H1 (cell line): Measurements from ENCODE around the gene DNAJC2. TPM values are rescaled to one million over a fixed set of nuclear protein-coding genes. Genes with fewer than 3 reads are reported as not detected.

ENCODE experiments used
- BRCA1 ChIP-seq: IDR thresholded peaks from 2 replicates; pipeline ENCODE4 v1.6.1; 2012; ENCODE audit warnings: low read depth, low read length, improper control_type of control experiment
- CBX8 ChIP-seq: fragments of 300-800, 300-1000 bp; sonication (generic); IDR thresholded peaks from 2 replicates; pipeline ENCODE4 v1.7.1; 2016; ENCODE audit warnings: low read depth, low read length, borderline replicate concordance
- CTBP2 ChIP-seq: IDR thresholded peaks from 2 replicates; pipeline ENCODE4 v1.7.0; 2011; ENCODE audit warnings: borderline replicate concordance, mild to moderate bottlenecking, moderate library complexity, mixed read lengths, low read length; ENCODE audit not compliant: insufficient read depth, insufficient read length
- EP300 ChIP-seq, 2 experiments: IDR thresholded peaks; 1 replicate in 1 of 2; 2 replicates in 1 of 2; pipeline ENCODE4 v1.6.1; 2011 to 2012; ENCODE audit warnings: low read depth in 2 of 2, low read length in 2 of 2, mild to moderate bottlenecking in 2 of 2, borderline replicate concordance in 1 of 2, inconsistent platforms in 1 of 2, moderate library complexity in 1 of 2
- GABPA ChIP-seq: IDR thresholded peaks from 2 replicates; pipeline ENCODE4 v1.6.1; 2011; ENCODE audit warnings: mild to moderate bottlenecking, low read length, moderate library complexity, borderline replicate concordance; ENCODE audit not compliant: insufficient read depth
- POLR2A ChIP-seq, 2 experiments: IDR thresholded peaks; 1 replicate in 1 of 2; 2 replicates in 1 of 2; pipeline ENCODE4 v1.6.1; 2011; ENCODE audit warnings: low read depth in 2 of 2, low read length in 2 of 2, mild to moderate bottlenecking in 2 of 2; ENCODE audit errors: control extremely low read depth in 1 of 2
- ZNF274 ChIP-seq: IDR thresholded peaks from 2 replicates; pipeline ENCODE4 v1.7.0; 2012; ENCODE audit warnings: low read length, borderline replicate concordance; ENCODE audit errors: extremely low read depth
- polyA plus RNA-seq, 7 experiments: library from polyadenylated mRNA; depleted of rRNA in 3 of 7; stranded (reverse) in 5 of 7; unstranded in 2 of 7; fragments of >200 nt in 5 of 7; fragments of 200-250 nt in 2 of 7; gene quantifications; 1 replicate in 5 of 7; 2 replicates in 1 of 7; 4 replicates in 1 of 7; pipeline versions ENCODE4 v1.2.1 to v1.2.3, GENCODE V29; 2011 to 2013; ENCODE audit warnings: missing spikeins in 2 of 7, mixed read lengths in 2 of 7
- total RNA-seq: library from RNA; stranded (reverse); fragmentation: NEBNext Ultra II Directional; extraction: Animal tissue kit (Norgen Biotek cat#: 25700); gene quantifications from 2 replicates; pipeline ENCODE4 v1.2.1, GENCODE V29; 2021
- TF ChIP-seq, protein P1 (sequence below): fragments of 300-600 bp; sonication (generic); IDR thresholded peaks from 2 replicates; pipeline ENCODE4 v1.7.1; 2012; ENCODE audit warnings: low read length, moderate library complexity, mild to moderate bottlenecking, inconsistent platforms; ENCODE audit not compliant: insufficient replicate concordance

The DNAJC2 gene
- total and polyA plus RNA-seq, 2 of the 8 experiments (the other 6 are each of a cell fraction or from before 2014, with no cell fraction given): 9.8 to 42.2 TPM

DNA sequence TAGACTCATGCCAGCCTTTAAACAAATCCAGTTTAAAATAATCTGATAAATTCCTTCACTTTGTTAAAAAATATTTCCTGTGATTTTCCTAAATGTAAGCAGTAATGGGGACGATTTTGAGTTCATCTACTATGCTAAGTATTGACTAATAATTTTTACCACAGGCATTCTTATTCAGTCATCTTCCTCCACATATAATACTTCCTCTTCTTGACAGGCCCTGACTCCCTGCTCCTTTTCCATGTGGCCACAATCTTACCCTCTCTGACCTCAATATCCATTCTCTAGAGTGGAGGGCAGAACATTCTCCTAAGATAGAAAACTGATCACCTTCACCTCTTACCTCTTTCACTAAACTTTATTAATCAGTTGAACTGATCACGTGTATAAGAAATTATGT, 7.8 kb downstream of the DNAJC2 start (continued):
- TF ChIP-seq, protein P1, sequence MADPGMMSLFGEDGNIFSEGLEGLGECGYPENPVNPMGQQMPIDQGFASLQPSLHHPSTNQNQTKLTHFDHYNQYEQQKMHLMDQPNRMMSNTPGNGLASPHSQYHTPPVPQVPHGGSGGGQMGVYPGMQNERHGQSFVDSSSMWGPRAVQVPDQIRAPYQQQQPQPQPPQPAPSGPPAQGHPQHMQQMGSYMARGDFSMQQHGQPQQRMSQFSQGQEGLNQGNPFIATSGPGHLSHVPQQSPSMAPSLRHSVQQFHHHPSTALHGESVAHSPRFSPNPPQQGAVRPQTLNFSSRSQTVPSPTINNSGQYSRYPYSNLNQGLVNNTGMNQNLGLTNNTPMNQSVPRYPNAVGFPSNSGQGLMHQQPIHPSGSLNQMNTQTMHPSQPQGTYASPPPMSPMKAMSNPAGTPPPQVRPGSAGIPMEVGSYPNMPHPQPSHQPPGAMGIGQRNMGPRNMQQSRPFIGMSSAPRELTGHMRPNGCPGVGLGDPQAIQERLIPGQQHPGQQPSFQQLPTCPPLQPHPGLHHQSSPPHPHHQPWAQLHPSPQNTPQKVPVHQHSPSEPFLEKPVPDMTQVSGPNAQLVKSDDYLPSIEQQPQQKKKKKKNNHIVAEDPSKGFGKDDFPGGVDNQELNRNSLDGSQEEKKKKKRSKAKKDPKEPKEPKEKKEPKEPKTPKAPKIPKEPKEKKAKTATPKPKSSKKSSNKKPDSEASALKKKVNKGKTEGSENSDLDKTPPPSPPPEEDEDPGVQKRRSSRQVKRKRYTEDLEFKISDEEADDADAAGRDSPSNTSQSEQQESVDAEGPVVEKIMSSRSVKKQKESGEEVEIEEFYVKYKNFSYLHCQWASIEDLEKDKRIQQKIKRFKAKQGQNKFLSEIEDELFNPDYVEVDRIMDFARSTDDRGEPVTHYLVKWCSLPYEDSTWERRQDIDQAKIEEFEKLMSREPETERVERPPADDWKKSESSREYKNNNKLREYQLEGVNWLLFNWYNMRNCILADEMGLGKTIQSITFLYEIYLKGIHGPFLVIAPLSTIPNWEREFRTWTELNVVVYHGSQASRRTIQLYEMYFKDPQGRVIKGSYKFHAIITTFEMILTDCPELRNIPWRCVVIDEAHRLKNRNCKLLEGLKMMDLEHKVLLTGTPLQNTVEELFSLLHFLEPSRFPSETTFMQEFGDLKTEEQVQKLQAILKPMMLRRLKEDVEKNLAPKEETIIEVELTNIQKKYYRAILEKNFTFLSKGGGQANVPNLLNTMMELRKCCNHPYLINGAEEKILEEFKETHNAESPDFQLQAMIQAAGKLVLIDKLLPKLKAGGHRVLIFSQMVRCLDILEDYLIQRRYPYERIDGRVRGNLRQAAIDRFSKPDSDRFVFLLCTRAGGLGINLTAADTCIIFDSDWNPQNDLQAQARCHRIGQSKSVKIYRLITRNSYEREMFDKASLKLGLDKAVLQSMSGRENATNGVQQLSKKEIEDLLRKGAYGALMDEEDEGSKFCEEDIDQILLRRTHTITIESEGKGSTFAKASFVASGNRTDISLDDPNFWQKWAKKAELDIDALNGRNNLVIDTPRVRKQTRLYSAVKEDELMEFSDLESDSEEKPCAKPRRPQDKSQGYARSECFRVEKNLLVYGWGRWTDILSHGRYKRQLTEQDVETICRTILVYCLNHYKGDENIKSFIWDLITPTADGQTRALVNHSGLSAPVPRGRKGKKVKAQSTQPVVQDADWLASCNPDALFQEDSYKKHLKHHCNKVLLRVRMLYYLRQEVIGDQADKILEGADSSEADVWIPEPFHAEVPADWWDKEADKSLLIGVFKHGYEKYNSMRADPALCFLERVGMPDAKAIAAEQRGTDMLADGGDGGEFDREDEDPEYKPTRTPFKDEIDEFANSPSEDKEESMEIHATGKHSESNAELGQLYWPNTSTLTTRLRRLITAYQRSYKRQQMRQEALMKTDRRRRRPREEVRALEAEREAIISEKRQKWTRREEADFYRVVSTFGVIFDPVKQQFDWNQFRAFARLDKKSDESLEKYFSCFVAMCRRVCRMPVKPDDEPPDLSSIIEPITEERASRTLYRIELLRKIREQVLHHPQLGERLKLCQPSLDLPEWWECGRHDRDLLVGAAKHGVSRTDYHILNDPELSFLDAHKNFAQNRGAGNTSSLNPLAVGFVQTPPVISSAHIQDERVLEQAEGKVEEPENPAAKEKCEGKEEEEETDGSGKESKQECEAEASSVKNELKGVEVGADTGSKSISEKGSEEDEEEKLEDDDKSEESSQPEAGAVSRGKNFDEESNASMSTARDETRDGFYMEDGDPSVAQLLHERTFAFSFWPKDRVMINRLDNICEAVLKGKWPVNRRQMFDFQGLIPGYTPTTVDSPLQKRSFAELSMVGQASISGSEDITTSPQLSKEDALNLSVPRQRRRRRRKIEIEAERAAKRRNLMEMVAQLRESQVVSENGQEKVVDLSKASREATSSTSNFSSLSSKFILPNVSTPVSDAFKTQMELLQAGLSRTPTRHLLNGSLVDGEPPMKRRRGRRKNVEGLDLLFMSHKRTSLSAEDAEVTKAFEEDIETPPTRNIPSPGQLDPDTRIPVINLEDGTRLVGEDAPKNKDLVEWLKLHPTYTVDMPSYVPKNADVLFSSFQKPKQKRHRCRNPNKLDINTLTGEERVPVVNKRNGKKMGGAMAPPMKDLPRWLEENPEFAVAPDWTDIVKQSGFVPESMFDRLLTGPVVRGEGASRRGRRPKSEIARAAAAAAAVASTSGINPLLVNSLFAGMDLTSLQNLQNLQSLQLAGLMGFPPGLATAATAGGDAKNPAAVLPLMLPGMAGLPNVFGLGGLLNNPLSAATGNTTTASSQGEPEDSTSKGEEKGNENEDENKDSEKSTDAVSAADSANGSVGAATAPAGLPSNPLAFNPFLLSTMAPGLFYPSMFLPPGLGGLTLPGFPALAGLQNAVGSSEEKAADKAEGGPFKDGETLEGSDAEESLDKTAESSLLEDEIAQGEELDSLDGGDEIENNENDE: no peak
- no peak for TF ChIP-seq BRCA1
- TF ChIP-seq POLR2A (IDR thresholded peaks at IDR 0.05; ENCODE audit: control extremely low read depth in 1 of 2, low read depth in 2 of 2, low read length in 2 of 2): no peak
- TF ChIP-seq ZNF274: no peak
- no peak for TF ChIP-seq CTBP2
- no peak for TF ChIP-seq CBX8
- TF ChIP-seq GABPA: no peak
- TF ChIP-seq EP300 (IDR thresholded peaks at IDR 0.05; ENCODE audit: borderline replicate concordance in 1 of 2, low read depth in 2 of 2, low read length in 2 of 2): no peak
